Astrocyte (in vitro differentiated cells and primary cell): ENCODE results near the gene BICD1. TPM values are rescaled to one million over a fixed set of nuclear protein-coding genes. Genes with fewer than 3 reads are reported as not detected.

Experiments
- DNase-seq: peaks from one replicate; pipeline ENCODE4 v3.0.0-alpha.2; 2010; ENCODE audit warnings: low read depth
- FAIRE-seq: peaks from 2 replicates; lab custom pipeline; 2011; peaks lifted over from hg19 to GRCh38; lab: Jason Lieb, UNC
- H2AFZ ChIP-seq: 2 replicates; pipeline ENCODE4 v1.6.0; 2012; ENCODE audit warnings: low read depth, low read length, inconsistent platforms
- H3K27ac ChIP-seq: 2 replicates; pipeline ENCODE4 v1.5.1; 2011; ENCODE audit warnings: low read depth, low read length, inconsistent platforms
- H3K27me3 ChIP-seq: 2 replicates; pipeline ENCODE4 v1.6.0; 2011; ENCODE audit warnings: low read length, inconsistent platforms; ENCODE audit not compliant: insufficient read depth
- H3K36me3 ChIP-seq: 2 replicates; pipeline ENCODE4 v1.5.1; 2011; ENCODE audit warnings: low read length, inconsistent platforms; ENCODE audit not compliant: insufficient read depth
- H3K4me1 ChIP-seq: 2 replicates; pipeline ENCODE4 v1.5.1; 2011; ENCODE audit warnings: low read length, inconsistent platforms; ENCODE audit not compliant: insufficient read depth
- H3K4me2 ChIP-seq: 2 replicates; pipeline ENCODE4 v1.6.0; 2012; ENCODE audit warnings: low read length, inconsistent platforms
- H3K4me3 ChIP-seq: 2 replicates; pipeline ENCODE4 v1.5.1; 2011; ENCODE audit warnings: low read depth, mild to moderate bottlenecking, low read length, inconsistent platforms; ENCODE audit not compliant: insufficient read depth
- H3K79me2 ChIP-seq: 2 replicates; pipeline ENCODE4 v1.6.0; 2012; ENCODE audit warnings: mild to moderate bottlenecking, low read length, inconsistent platforms; ENCODE audit not compliant: insufficient read depth
- H3K9ac ChIP-seq: 2 replicates; pipeline ENCODE4 v1.6.0; 2012; ENCODE audit warnings: mild to moderate bottlenecking, low read length, inconsistent platforms
- H3K9me3 ChIP-seq: 2 replicates; pipeline ENCODE4 v1.5.1; 2012; ENCODE audit warnings: low read depth, mild to moderate bottlenecking, low read length, inconsistent platforms; ENCODE audit not compliant: insufficient read depth
- H4K20me1 ChIP-seq: 2 replicates; pipeline ENCODE4 v1.6.0; 2012; ENCODE audit warnings: low read length, inconsistent platforms; ENCODE audit not compliant: insufficient read depth
- H3K27ac Mint-ChIP-seq: one replicate; pipeline ENCODE4 v1.8.0; 2021; ENCODE audit warnings: mild to moderate bottlenecking, mixed read lengths; ENCODE audit not compliant: unreplicated experiment
- H3K27me3 Mint-ChIP-seq: one replicate; pipeline ENCODE4 v1.8.0; 2021; ENCODE audit warnings: low read depth, mixed read lengths; ENCODE audit not compliant: unreplicated experiment
- H3K36me3 Mint-ChIP-seq: one replicate; pipeline ENCODE4 v1.8.0; 2021; ENCODE audit warnings: low read depth, mixed read lengths; ENCODE audit not compliant: unreplicated experiment
- H3K4me1 Mint-ChIP-seq: one replicate; pipeline ENCODE4 v1.8.0; 2021; ENCODE audit warnings: low read depth, mixed read lengths; ENCODE audit not compliant: unreplicated experiment
- H3K4me3 Mint-ChIP-seq: one replicate; pipeline ENCODE4 v1.8.0; 2021; ENCODE audit warnings: mild to moderate bottlenecking, moderate library complexity, mixed read lengths; ENCODE audit not compliant: unreplicated experiment
- H3K9me3 Mint-ChIP-seq: one replicate; pipeline ENCODE4 v1.8.0; 2021; ENCODE audit warnings: mild to moderate bottlenecking, mixed read lengths; ENCODE audit not compliant: unreplicated experiment
- CTCF ChIP-seq: IDR thresholded peaks from 2 replicates; pipeline ENCODE4 v1.5.1; 2011; ENCODE audit warnings: low read depth, mild to moderate bottlenecking, inconsistent platforms, low read length, moderate library complexity; ENCODE audit not compliant: insufficient read depth
- EZH2 ChIP-seq: IDR thresholded peaks from 2 replicates; pipeline ENCODE4 v1.6.1; 2012; ENCODE audit warnings: mild to moderate bottlenecking, low read length, inconsistent platforms; ENCODE audit not compliant: insufficient read depth
- total RNA-seq: library from RNA; stranded (reverse); gene quantifications from 2 replicates; pipeline ENCODE4 v1.2.1, GENCODE V29; 2021

Gene BICD1
- total RNA-seq, 1 donor from 2014 or later, result 28.7 TPM

- no peak for FAIRE-seq
These were observed 160.1 kb downstream of the BICD1 start for GRCh38 chr12:32266756-32267155.

GRCh38 chr12:32270818-32271710 lies 164.4 kb downstream of the BICD1 start:
- FAIRE-seq, result no peak
- no peak for TF ChIP-seq EZH2
- no peaks in the 10 kb centered on the region for H3K36me3 ChIP-seq

More at GRCh38 chr12:32266756-32267155, 160.1 kb downstream of the BICD1 start:
- H3K9me3 ChIP-seq, result no peaks in the 10 kb centered on the region
- Mint-ChIP-seq H3K27ac (no peak overlapping the region), H3K9me3 (no peaks in the 10 kb centered on the region), H3K4me1 (peaks cover 11% of the 10 kb centered on the region), H3K27me3 (no peaks in the 10 kb centered on the region), H3K4me3 (no peak overlapping the region), H3K36me3 (peaks cover 1% of the 10 kb centered on the region)
- H3K4me1 ChIP-seq, result peaks cover 11% of the 10 kb centered on the region
- no peak overlapping the region for H2AFZ ChIP-seq
- H3K27ac ChIP-seq, result no peak overlapping the region
- no peak overlapping the region for H3K4me3 ChIP-seq
- H4K20me1 ChIP-seq, result peaks cover 18% of the 10 kb centered on the region
- no peak for DNase-seq
- no peaks in the 10 kb centered on the region for H3K27me3 ChIP-seq
- no peak overlapping the region for H3K9ac ChIP-seq
- H3K79me2 ChIP-seq, result peaks cover 34% of the 10 kb centered on the region
- no peaks in the 10 kb centered on the region for H3K36me3 ChIP-seq
- no peak for TF ChIP-seq CTCF
- TF ChIP-seq EZH2, result no peak
- H3K4me2 ChIP-seq, result no peak overlapping the region

GRCh38 chr12:32272465-32272864 lies 165.8 kb downstream of the BICD1 start:
- no peaks in the 10 kb centered on the region for H3K36me3 ChIP-seq
- no peak overlapping the region for H3K4me3 ChIP-seq
- Mint-ChIP-seq H3K9me3 (no peaks in the 10 kb centered on the region), H3K36me3 (peaks cover 2% of the 10 kb centered on the region), H3K27ac (no peak overlapping the region), H3K27me3 (no peaks in the 10 kb centered on the region), H3K4me1 (peaks cover 22% of the 10 kb centered on the region), H3K4me3 (no peak overlapping the region)
- peaks cover 10% of the 10 kb centered on the region for H4K20me1 ChIP-seq
- no peaks in the 10 kb centered on the region for H3K27me3 ChIP-seq
- no peak overlapping the region for H2AFZ ChIP-seq
- peaks cover 22% of the 10 kb centered on the region for H3K4me1 ChIP-seq
- DNase-seq, result no peak
- H3K4me2 ChIP-seq, result no peak overlapping the region
- no peak overlapping the region for H3K9ac ChIP-seq
- H3K9me3 ChIP-seq, result no peaks in the 10 kb centered on the region
- H3K79me2 ChIP-seq, result peaks cover 16% of the 10 kb centered on the region
- no peak overlapping the region for H3K27ac ChIP-seq
- TF ChIP-seq EZH2 (no peak), CTCF (no peak)
- FAIRE-seq, result no peak

More at GRCh38 chr12:32270818-32271710, 164.4 kb downstream of the BICD1 start:
- no peaks in the 10 kb centered on the region for H3K27me3 ChIP-seq
- H3K27ac Mint-ChIP-seq, result peak overlapping the region; percentile 75
- H3K36me3 Mint-ChIP-seq, result peaks cover 2% of the 10 kb centered on the region
- H3K79me2 ChIP-seq, result peaks cover 24% of the 10 kb centered on the region
- H2AFZ ChIP-seq, result no peak overlapping the region
- no peaks in the 10 kb centered on the region for H3K9me3 Mint-ChIP-seq
- H3K4me1 ChIP-seq, result peaks cover 22% of the 10 kb centered on the region
- H3K9me3 ChIP-seq, result no peaks in the 10 kb centered on the region
- peak overlapping the region; percentile 52 for H3K4me2 ChIP-seq
- no peaks in the 10 kb centered on the region for H3K27me3 Mint-ChIP-seq
- peak overlapping the region; percentile 29 for H3K27ac ChIP-seq
- DNase-seq, result peak; percentile 72
- peaks cover 14% of the 10 kb centered on the region for H4K20me1 ChIP-seq
- H3K4me1 Mint-ChIP-seq, result peaks cover 22% of the 10 kb centered on the region
- H3K4me3 Mint-ChIP-seq, result peak overlapping the region; percentile 46
- H3K4me3 ChIP-seq, result no peak overlapping the region
- H3K9ac ChIP-seq, result peak overlapping the region; percentile 30
